OCI-LY7 (cell line): ENCODE measurements around the gene CNPY1.

Experiments
- EZH2phosphoT487 ChIP-seq: fragments of 200-600 bp; sonication (generic); IDR thresholded peaks from 2 replicates; pipeline ENCODE4 v1.6.1; 2018; ENCODE audit warnings: low read depth, borderline replicate concordance, mild to moderate bottlenecking, mixed run types, antibody characterized with exemption, low read length, moderate library complexity, mixed read lengths
- TF ChIP-seq, protein P1 (sequence below): fragments of 200-600 bp; sonication (generic); conservative IDR thresholded peaks from 2 replicates; pipeline ENCODE4 v1.5.1; 2014; ENCODE audit warnings: mild to moderate bottlenecking, antibody characterized with exemption, low read length, moderate library complexity, mixed read lengths

DNA sequence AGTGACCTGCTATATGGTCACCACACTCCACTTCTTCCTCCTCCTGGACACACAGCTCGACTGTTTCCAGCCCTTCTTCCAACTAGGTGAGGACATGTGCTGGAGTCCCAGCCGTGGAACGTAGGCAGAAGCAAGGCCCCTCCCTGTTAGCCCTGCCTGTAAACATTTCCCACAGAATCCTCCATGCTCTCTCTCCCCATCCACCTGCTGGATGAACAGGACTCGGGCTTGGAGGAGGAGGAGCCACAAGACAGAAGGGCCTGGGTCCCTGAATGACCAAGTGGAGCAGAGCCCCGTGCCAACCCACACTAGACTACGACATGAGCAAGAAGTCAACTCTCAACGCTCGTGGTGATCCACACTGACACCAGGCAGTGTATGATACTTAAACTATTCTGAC, 9.9 kb downstream of the CNPY1 start:
- TF ChIP-seq, protein P1, sequence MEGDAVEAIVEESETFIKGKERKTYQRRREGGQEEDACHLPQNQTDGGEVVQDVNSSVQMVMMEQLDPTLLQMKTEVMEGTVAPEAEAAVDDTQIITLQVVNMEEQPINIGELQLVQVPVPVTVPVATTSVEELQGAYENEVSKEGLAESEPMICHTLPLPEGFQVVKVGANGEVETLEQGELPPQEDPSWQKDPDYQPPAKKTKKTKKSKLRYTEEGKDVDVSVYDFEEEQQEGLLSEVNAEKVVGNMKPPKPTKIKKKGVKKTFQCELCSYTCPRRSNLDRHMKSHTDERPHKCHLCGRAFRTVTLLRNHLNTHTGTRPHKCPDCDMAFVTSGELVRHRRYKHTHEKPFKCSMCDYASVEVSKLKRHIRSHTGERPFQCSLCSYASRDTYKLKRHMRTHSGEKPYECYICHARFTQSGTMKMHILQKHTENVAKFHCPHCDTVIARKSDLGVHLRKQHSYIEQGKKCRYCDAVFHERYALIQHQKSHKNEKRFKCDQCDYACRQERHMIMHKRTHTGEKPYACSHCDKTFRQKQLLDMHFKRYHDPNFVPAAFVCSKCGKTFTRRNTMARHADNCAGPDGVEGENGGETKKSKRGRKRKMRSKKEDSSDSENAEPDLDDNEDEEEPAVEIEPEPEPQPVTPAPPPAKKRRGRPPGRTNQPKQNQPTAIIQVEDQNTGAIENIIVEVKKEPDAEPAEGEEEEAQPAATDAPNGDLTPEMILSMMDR = no peak
- TF ChIP-seq EZH2phosphoT487 = no peak
